HG03175 (cell line): ENCODE measurements around the gene LRRC53.

Experiments used
- ATAC-seq: cut with Tn5 transposase; IDR thresholded peaks from one replicate; pipeline ENCODE4 v1.9.1; 2021; ENCODE audit warnings: mild to moderate bottlenecking, moderate library complexity; ENCODE audit not compliant: unreplicated experiment

The LRRC53 gene, protein sequence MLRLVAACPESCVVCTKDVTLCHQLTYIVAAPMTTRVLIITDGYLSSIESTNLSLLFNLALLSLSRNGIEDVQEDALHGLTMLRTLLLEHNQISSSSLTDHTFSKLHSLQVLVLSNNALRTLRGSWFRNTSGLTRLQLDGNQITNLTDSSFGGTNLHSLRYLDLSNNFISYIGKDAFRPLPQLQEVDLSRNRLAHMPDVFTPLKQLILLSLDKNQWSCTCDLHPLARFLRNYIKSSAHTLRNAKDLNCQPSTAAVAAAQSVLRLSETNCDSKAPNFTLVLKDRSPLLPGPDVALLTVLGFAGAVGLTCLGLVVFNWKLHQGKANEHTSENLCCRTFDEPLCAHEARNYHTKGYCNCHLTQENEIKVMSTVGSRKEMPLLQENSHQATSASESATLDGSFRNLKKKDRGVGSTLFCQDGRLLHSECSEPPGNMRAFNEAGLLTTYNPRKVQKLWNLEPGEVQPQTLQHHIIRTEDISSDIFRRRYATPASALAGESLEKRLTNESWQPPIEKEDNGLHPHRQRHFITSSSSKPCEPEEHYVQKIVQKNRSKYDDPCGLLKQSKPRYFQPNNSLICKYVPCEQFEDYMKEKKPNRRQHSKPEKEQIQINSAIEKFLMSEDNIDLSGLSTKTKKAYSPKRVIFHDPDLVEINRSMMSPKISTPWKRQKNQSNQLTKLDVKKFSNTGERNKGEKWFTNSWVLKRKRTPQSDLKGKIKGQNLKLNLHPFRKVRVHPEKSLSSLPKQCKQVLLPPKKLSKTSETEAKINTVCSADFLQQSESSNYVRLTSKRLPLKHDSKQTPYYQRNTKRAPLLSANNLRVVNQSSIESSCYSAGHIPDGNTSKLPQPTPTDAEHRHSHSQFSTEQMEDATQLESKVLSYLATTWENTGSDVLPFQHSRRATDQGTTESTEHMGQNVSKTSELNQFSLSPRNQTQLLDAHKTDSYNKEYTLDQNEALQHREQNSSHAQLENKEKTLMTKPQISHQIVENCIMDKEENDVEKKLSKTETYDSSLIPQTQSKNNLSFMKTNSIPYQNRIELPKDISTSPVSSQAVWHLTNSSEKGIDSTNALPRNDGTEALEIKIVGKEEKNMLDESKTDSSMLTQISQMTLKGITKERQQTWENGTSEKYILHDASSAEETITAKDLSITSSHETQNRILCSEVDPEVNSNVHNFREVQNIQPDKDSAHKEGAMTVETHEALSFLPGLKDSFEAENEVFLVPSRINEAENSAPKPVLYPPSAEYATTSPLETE

DNA sequence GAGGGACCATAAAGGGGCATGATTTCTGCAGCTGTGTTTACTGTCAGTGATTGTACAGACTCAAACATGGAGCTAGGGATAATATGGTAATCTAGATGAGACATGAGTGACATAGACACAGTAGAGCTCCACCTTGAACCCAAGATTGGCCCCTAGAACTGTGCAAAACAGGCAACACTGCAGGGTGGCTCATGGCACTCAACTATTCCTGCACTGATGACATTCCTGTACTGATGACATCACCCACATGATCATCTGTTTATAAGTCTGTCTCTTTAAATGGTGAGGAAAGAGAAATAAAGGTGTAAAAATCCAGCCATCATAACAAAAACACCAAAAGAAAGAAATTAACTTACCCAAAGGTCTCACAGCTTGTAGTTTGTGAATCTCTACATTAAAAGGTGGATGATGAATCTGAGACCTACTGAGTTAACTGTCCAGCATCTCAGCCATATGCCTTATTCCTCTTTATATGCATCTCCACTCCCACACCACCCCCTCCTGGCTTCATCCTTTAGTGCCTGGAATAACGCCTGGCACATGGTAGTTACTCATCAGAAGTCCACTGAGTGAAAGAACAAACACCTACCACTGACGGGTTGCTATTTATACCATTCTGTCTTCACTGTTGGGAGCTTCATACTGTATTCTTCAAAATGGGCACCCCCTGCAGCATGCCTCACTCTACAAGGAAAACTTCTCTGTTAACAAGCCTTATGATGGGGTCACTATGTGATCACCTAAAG, at the start of gene LRRC53:
Gene LRRC53, minus strand, starts transcription at position 442 of the 746 bp plus-strand sequence. CDS start 29,262 bp downstream, outside the sequence.
- ATAC-seq: no peak

DNA sequence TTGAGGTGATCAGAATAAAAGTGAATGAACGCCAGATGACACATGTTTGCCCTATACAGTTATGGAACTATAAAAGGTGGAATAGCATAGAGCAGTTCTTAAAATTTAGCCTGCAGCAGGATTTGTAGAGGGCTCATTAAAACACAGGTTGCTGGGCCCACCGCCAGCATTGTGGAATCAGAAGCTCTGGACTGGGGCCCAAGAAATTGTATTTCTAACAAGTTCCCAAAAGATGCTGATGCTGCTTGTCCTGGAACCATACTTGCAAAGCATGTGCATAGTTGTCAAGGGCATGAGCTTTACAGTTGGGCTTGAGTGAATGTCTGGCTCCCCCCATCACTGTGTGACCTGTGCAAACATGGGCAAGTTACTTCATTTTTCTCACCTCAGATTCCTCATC, 37.5 kb upstream of the LRRC53 start:
- no peak for ATAC-seq

DNA sequence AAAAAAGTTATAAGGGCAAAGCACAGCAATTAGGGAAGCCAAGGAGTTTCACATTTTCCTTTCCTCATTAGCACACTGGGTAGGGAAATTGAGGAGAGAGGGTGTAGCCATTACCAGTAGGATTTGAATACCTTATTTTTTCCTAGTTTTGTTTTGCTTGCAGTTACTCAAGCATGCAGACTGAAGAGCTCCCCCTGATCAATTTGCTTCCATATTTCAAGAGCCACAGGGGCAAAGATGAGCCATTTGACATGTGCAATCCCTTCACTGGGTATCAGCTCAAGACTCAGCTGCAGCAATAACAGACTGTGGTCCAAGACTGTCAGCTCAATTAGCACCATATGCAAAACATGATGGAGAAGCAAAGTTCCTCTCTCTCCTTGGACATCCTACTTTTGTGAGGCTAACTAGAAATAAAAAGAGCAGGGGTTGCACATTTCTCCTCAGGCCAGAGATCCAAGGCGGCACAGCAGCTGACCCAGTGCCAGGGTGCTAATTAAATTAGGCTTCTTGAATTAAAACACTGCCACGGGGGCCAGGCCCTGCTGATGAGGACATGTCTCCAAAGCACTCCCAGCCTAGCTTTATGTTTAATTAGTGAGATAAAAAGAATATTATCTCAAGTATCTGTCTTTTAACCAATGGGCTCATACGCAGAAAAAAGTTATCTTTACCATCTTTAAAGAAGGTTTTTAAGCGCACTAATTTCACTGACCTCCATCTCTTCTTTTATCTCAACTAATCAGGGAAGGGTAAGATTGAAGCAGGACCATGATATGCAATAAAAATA, 36.7 kb upstream of the LRRC53 start:
- ATAC-seq: no peak

DNA sequence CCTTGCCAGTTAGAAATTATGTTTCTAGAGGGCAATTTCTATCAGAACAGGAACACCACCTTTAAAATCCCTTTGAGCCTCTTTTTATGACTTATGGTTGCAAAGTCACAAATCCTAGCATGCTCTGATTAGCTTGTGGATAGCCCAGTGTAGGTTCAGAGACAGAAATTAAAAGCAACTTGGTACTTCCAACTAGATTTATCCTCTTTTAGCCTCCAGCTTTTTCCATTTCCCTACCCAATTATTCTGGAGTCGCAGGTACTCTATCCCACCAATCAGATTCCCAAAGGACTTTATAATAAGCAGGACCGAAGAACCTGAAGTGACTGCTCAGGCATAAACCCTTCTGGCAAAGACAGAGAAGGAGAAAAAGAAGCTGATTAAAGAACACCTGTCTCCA, 33.4 kb upstream of the LRRC53 start:
- no peak for ATAC-seq

DNA sequence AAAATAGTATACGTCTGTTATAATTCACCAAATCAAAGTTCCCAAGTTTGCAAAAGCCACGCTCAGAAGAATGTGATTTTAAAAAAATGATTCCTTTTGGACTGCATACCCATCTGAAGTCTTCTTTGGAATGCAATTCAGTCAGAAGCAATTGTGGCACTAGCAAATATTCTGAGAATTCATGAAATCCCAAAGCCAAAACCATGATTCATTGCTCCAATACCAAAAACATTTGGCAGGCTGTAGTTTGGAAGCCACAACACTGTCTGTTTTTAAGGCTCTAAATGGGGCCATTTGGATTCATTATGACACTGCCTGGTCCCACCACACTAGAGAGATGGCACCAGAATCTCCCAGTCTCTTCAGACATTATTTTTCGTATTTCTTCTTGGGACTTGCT, 21.8 kb upstream of the LRRC53 start:
- no peak for ATAC-seq

DNA sequence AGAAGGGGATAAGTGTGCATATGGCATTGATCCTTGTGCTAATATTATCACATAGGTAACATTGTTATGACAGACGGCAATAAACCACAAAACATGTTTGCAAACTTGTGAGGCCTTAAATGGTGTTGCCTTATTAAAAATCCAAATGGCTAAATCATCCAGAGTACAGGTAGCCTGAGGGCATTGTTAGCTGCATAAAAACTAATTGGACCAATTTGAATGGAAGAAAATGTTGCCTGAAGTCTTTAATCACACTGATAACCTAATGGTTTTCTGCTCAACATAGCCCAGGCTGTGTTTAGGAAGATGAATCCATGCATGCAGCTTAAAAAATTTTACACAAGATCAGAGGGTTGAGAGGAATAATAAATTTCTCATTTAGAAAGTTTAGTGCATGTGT, 19.4 kb upstream of the LRRC53 start:
- no peak for ATAC-seq

DNA sequence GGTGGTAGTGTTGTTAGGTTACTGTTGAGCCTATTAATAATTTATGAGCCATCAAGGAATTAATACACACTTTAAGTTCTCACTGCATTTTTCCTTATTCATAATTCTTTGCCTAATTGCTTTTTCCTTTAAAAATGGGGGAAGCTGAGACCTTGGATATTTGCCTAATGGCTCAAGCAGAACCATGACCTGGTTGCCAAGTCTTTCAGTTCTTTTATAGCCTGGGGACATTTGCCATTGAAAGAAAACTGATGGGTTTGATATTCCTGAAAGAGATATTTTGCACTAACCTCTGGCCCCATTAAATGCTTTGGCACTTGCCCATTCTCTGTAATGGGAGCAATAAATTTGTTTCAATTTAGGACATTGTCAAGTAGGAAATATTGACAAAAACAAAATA, 18.5 kb upstream of the LRRC53 start:
- no peak for ATAC-seq

DNA sequence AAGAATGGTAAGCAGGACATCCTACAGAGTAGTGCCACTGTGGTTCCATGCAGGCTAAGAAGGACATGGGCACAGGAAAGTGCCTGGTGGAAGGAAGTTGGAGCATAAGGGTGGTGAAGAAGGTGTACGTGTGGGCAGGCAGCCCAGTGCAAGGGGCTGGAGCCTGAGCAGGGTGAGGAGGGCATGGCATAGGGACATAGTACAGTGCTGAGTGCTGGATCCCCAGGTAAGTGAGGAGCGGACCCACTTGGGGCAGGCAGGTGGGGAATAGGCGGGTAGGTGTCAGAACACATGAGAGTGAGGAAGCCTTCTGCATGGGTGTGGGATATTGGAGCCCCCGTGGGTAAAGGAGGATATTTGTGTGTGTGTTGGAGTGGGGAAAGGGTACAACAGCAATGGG, 15.7 kb upstream of the LRRC53 start:
- ATAC-seq: no peak

DNA sequence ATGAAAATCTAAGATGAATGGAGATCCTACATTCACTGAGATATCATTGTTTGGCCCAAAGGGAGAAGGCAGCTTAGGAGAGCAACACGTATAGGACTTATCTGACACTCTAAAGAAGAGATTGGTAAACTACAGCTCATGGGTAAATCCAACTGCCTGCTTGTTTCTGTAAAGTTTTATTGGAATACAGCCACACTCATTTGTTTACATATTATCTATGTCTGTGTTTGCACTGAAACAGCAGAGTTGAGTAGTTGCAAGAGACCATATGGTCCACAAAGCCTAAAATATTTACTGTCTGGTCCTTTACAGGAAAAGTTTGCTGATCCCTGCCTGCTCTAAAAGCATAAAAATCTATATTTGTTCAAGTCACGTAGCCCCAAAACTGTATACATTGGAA, 14.3 kb upstream of the LRRC53 start:
- ATAC-seq: no peak

DNA sequence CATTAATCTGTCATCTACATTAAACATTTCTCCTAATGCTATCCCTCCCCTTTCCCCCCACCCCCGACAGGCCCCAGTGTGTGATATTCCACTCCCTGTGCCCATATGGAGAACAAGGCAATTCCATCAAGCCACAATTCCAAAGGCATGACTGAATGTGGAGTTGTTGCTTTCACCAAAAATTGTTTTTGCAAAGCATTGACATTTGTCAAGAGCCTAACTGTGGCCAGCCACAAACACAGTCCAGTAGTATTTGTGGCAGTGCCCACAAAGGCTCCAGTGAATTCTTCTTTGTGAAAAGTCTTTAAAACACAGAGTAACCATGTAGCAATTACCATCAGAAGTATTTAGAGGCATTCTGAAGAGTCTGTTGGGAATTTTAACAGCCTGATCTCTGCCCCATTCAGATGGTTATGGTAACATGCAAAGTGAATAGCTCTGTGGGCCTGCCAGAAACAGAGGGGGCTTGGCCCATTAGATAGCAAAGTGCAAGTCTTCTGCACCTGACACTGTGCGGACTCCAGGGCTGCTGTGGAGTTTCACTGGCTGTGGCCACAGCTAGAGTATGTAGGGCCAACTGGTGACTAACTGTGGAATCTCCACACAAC, 11.6 kb upstream of the LRRC53 start:
- no peak for ATAC-seq

DNA sequence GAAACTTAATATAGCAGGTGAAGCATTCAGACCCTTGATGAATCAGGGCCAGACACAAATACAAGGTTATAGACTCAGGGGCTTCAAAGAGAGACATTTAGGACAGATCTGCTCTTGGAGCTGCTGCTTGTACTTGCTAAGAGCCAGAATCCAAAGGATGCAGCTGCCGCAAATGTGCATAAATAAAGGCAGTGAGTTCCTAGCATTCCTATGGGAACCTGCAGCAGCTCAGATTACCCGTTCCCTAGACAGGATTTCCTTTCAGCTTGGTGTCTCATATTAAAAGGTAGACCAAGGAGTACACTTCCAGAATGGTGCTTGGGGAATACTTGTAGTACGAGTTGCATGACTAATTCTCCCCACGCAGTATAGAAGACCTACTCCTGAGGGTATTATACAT, 9.7 kb upstream of the LRRC53 start:
- ATAC-seq: no peak

DNA sequence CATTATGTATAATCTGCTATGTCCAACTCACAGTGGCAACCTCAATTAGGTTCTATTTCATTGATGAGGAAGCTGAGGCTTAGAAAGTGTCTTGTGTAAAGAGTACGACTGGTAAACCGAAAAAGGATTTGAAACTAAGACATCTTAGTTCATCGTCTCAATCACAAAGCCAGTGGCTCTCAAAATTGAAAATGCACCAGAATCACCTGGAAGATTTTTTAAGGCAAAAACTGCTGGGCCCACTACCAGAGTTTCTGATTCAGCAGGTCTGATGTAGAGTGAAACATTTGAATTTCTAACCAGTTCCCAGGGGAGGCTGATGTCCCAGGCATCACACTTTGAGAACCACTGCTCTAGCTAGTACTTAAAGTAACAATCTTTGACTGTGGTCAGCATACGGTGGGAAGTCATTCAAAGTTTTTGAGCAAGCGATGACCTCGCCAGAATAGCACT, 5.2 kb upstream of the LRRC53 start:
- peak; percentile 60 for ATAC-seq

DNA sequence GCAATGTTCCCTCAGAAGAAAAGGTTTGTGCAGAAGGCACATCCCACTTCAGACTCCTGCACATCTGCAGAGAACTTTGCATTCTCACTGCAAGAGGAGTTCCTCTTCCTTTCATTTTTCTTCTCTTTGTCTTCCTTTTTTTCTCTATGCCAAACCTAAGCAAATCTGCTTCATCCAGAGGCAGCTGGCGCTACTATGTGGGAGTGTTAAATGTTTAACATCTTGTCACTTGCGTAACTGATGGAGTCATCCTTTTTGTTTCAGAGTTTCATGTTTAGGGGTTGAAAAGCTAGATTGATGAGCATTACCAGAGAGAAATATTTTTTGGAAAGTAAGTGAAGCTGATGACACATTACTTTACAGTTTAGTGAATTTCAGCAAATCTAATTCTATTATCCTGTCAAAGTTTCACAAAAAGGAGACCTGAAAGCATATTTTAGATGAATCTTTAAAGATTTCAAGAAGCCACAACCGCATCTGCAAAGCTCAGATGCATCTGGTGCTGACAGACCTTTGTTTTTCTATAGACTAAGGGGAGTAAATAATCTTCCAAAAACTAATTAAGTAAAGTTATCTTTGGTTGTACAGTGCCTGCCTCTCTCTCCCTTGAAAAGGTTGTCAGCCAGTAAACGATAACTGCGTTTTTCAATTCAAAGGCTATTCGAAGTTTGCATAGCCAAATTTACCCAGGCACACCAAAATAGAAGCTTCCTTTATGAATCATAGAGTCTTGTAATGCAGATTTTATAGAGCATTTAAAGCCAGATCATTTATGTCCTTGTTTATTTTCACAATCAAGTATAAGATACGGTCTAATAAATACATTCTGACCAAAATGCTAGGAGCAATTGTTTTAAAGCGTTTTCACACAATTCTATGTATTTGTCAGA, 1.2 kb upstream of the LRRC53 start:
- ATAC-seq: no peak

DNA sequence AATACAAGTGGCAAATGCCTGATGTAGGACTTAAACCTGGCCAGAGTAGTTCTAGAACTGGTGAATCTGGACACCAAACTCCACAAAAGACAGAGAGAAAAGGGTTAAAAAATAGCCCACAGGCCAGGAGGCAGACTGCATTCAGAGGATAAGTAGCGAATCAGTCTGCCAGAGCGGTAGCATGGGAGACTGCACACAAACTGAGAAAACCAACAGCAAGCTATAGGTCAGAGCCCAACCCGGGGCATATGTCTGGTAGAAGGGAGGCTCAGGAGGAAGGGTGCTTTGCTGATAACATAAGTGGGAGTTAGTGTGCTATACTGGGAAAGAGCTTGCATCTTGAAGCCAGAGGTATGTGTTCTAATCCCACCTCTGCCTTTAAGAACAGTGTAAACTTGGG, 4.0 kb downstream of the LRRC53 start:
- ATAC-seq: no peak

DNA sequence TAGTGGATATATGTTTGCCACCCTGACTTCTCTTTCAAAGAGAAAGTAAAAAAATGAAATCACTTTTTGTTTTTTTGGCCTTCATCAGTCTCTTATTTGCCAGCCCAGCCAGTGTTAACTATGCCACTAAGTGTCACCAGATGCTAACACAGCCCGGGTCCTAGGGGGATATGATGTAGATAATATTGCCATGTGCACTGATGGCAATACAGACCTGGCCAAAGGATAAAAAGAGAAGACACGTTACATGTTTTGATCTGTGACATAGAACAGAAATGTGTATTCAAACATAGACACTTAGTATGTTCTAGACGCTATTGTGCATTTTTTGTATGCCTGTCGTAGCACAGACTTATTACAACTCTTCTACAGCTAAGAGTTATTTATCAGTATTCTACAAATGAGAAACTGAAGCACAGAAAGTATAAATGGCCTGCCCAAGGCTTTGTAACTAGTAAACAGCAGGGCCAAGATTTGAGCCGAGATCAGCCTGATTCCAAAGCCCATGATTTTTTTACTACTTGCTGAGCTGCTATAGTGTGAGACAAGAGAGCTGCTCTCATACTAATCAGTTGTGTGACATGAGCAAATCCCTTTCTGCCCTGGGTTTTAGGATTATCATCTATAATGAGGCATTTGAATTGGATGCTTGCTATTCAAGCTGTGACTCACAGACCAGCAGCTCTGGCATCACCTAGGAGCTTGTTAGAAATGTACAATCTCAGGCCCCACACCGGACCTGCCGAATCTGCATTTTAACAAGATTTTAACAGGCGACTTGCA, 6.3 kb downstream of the LRRC53 start:
- ATAC-seq: no peak

DNA sequence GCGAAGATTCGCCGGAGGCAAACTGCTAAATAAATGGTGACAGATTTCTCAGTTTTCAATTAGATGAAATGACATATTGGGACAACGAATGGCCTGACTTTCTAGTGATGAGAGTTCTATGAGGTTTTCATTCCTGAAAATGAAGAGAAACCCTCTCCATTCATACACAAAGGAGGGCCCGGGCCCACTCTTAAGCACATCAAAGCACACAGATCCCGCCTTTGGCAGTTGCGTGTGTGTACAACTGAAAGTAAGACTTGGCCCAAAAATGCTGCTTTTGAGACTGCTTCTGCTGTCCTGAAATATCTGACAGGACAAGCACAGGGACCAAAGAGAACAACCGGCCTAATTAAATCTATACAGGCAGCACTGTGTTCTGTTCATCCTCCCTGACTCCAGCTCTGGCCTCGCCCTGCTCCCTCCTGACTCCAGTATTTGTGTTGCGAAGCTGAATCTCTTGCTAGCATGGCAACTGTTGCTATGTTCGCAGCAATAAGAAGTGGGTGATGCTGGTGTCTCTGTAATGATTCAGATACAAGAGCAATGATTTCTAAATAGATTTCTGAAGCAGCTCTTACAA, 7.4 kb downstream of the LRRC53 start:
- ATAC-seq: no peak
